Activated T-helper 1 cell treated with Interleukin-2 at 50 U/mL for 16 hours (primary cell): ENCODE results near the gene ZNF699.

Experiments used
- DNase-seq: peaks from one replicate; pipeline ENCODE4 v3.0.0-alpha.2; 2020; ENCODE audit warnings: low read depth

ZNF699 gene

GRCh38 chr19:9283485-9283884, 26.2 kb downstream of the ZNF699 start:
- peak; percentile 14 for DNase-seq

GRCh38 chr19:9251236-9251635, 58.4 kb downstream of the ZNF699 start:
- DNase-seq: no peak

DNA sequence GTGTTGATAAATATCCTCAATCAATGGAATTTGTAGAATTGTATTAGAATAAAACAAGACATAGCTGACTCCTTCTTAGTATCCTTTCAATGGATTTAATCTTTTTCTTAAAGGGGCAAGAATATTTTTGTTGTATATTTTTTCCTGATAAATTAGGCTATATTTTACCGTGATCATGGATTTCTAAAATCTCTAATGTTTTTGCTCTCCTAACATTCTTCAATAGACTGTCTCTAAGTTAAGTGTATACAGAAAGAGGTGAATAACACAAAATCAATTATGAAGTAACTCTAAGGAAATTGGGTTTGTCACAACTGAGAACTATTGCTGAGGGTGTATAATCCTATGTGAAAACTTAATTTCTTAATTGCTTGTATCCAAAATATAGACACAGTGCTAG, 59.0 kb downstream of the ZNF699 start, which contains the start of gene OR7E24:
Gene OR7E24, plus strand, starts transcription at position 301 of the 400 bp plus-strand sequence. CDS start 114 bp downstream, outside the sequence.
- no peak for DNase-seq
